Left ventricle myocardium superior (tissue), 1 donor: ENCODE data around the gene GLI3. TPM values are rescaled to one million over a fixed set of nuclear protein-coding genes. Genes with fewer than 3 reads are reported as not detected.

Source experiments
- ATAC-seq: fragments of 200-7000 bp; cut with Tn5 transposase; one replicate; pipeline ENCODE4 v1.9.1; 2020; ENCODE audit warnings: mild to moderate bottlenecking, moderate library complexity
- DNase-seq: peaks from one replicate; pipeline ENCODE4 v3.0.0-alpha.2; 2020
- intact Hi-C: fragments of 100-400 bp; cut with micrococcal nuclease; formaldehyde crosslinking; loops from one replicate; pipeline ENCODE4 v1.11.0; 2022
- total RNA-seq: library from RNA; stranded (reverse); fragmentation: NEBNext Ultra II Directional; extraction: Animal tissue kit (Norgen Biotek cat#: 25700); gene quantifications from one replicate; pipeline ENCODE4 v1.2.1, GENCODE V29; 2021
- donor health status: DM: no; HTN: yes; CAD: no; lungs with severe emphysema.

GLI3 gene
- total RNA-seq, 1 donor from 2014 or later: 4.4 TPM

DNA sequence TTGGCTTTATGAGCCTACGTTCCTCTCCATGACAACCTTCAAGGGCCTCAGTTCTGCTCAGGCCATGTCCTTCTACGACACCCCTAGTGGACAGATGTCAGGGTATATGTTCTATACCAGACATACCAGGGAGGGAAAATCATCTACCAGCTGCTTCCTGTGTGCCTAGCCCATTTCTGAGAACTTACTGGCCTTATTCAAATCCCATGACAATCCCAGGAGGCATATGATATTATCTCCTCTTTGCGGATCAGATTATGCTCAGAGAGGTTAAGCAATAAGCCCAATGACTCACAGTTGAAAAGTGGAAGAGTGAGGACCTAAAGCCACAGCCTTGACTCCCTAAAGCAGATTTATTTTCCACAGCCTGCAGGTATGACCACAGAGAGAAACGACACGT lies 139.3 kb downstream of the GLI3 start:
- ATAC-seq (no peak), DNase-seq (no peak)
- intact Hi-C loops: no loop called here

DNA sequence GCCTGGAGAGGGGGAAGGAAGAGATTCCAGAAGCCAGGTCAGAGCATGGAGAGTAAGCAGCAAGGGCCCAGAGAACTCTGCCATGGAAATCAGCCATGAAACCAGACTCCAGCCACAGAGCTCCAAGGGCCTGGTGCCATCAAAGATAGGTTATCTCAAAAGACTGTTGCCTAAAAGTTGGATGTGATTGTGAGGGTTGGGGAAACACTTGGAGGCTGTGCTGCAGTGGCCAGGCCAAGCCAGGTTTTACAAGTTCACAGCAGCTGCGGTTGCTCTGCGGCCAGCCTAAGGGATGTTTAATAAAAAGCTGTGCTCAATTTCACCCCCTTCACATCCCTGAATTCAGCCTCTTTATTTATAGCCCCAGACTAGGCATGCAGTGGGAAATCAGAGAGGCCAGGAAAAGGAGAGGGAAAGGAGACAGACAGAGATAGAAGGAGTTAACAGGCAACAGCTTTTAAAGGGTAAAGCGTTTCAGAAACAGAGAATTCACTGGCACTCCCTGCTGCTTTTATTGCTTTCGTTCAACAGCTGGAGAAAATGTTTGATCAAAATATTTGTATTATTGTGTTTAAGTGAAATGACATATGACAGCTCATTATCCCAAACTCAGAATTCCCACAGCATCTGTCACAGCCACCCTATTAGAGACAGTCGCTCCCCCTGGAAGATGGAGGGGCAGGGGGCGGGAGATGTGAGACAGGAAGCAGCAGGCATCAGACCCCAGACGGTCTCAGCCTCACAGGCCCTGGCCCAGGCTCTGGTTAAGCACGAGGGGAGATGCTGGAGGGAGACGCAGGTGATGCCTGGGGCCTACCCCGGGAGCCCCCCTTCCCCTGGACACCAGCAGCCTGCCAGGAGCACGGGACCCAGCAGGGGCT lies 140.1 kb downstream of the GLI3 start:
- peak; percentile 98 for ATAC-seq
- intact Hi-C loops: no loop called here
- peak; percentile 79 for DNase-seq

DNA sequence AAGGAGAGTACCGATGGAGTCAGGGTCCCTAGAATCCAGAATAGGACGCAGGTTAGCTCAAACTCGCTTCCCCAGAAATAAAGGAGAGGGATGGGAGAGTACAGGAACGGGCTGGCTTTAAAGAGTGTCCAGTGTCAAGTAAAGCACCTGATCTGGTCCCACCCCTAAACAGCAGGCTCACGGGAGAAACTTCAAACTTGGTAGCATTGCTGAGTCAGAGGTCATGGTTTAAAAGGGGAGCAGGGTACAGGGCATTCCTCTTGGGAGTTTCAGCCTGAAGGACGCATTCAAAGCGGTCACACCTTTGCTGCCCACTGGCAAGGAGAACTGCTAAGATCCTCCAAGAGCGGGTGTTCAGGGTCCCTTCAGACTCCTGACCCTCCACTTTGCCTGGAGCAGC lies 140.7 kb downstream of the GLI3 start:
- peak; percentile 42 for ATAC-seq
- intact Hi-C loops: no loop called here

DNA sequence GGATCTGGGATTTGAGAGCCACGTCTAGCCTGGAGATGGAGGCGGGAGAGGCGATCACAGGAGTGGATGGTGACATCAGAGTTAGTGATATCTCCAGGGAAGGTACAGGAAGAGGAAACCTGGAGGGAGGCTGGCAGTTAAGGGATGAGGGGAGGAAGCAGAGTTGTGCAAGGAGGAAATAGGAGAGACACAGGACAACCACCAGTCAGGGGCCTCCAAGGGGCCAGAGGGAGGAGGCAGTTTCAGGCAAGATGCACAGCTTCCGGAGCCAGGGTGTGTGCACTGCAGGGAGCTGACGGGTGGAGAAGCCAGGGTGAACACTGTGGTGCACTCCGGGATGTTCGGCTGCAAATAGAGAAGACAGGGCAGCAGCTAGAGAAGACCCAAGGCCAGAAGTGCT lies 141.2 kb downstream of the GLI3 start:
- ATAC-seq (peak; percentile 9), DNase-seq (no peak)
- intact Hi-C loops: no loop called here

More for the DNA sequence above, 140.7 kb downstream of the GLI3 start:
- no peak for DNase-seq

DNA sequence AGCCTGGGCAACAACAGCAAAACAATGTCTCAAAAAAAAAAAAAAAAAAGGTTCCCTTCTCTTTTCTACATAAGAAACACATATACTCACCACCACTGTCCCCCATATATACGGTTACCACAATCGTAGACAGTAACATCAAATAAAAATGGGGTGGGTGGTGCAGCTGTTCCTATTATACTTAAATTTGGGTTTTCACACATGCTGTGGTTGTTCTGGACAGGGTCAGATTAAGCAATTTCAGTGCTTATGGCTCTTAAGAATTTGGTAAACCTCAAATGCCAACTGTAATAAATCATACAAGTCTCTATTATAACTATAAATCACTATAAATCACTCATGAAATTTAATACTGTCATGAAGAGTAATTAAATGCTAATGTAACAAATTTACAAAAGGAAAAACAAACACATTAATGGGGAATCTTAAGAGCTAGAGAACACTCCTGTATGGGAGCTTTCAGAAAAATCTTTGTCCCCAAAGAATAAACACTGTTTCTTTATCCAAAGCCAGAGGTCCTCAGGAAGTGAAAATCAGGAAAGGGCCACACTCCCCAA lies 143.6 kb downstream of the GLI3 start:
- DNase-seq (no peak), ATAC-seq (no peak)
- intact Hi-C loops: no loop called here

DNA sequence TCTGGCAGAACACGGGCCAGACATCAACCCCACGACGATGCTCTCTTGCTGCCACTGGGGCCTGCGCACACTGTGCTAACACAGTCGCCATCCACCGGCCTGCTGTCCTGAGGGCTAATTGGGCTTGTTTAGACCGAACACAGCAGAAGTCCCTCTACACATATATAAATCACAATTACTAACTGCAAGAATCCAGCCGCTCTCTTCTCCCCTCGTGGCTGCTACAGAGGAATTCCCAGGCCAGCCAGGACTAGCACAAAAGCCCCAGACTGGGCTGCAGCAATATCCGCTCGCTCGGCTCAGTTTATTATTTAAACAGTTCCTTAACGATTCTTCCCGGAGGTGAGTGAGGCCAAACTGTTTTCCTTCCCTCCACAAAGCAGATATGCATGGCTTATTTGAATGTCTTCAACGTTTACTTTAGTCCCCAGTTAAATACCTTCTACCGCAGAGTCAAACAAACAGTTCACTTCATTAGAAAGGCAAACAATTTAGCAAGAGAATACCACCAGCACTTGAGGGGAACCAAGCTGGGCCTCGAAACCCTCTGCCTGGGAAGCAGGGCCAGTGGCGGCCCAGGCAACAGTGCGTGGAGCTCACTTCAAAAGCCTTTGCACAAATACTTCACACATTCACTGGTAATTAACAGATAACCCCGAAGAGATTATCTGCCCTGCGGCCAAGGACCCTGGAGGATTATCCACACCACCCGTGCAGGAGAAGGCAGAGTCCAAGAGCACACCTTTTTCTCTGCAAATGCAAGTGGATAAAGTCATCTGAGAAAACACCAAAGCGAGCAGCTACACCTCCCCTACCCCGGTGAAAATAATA lies 145.3 kb downstream of the GLI3 start:
- DNase-seq: no peak
- no peak for ATAC-seq
- intact Hi-C loops: no loop called here

DNA sequence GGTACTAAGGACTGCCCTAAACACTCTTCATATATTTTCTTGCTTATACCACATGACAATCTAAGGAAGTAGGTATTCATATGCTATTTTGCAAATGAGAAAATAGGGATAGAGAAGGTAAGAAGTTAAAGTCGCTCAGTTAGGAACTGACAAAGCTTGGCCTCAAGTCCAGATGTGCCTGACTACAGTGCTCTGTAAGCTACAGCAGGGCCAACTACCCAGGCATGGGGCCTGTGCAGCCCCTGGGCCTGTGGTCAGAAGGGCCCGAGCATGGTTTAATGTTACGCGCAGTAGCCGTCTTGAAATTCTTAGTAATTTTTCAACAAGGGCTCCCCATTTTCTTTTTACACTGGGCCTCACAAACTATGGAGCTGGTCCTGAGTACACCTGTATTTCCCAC lies 146.2 kb downstream of the GLI3 start:
- intact Hi-C loops: no loop called here
- DNase-seq: no peak
- ATAC-seq: no peak

DNA sequence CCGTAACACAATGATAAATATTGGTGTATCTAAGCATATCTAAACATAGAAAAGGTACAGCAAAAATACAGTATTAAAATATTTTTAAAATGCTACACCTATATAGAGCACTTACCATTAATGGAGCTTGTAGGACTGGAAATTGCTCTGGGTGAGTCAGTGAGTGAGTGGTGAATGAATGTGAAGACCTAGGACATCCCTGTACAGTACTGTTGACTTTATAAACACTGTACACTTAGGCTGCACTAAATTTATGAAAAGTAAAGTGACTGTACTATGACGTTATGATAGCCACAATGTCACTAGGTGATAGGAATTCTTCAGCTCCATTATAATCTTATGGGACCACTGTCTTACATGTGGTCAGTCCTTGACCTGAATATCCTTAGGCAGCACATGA lies 147.0 kb downstream of the GLI3 start:
- no peak for DNase-seq
- ATAC-seq: no peak
- intact Hi-C loops: no loop called here

DNA sequence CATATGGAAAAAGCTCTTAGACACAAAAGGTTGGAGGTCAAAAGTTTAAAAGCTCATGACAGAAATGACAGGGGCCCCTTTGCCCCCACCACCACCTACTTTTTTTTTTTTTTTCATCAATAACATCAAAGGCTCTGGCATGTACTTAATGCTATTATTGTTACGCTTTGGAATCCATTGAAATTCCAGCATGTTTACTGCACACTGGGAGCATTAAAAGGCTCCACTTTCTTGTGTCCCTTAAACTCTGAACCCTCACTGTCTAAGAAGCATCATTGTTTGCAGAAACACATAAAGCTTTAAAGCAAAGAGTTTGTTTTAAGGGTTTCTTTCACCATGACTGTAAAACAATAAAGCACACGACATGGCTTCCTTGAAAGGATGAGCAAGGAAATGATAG lies 149.4 kb downstream of the GLI3 start:
- intact Hi-C loops: no loop called here
- no peak for ATAC-seq

DNA sequence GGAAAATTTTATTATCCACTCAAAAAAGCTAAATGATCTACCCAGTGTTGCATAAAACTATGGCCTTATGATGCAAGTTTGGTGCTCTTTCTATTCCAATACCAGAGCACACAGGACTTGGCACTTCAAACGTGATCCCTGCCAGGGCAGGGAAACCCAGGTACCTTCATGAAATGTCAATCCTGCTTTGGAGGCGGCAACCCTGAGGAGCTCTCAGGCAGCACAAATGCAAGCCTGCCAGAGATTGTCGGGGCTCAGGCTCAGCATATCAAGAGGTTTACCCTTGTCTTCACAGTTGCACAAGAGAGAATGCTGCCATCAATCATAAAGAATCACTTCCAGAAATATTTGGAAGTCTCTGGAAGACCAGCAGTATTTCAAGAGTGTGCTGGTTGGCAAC lies 151.5 kb downstream of the GLI3 start:
- ATAC-seq (no peak), DNase-seq (no peak)
- intact Hi-C loops: no loop called here

More for the DNA sequence above, 149.4 kb downstream of the GLI3 start:
- DNase-seq: no peak

DNA sequence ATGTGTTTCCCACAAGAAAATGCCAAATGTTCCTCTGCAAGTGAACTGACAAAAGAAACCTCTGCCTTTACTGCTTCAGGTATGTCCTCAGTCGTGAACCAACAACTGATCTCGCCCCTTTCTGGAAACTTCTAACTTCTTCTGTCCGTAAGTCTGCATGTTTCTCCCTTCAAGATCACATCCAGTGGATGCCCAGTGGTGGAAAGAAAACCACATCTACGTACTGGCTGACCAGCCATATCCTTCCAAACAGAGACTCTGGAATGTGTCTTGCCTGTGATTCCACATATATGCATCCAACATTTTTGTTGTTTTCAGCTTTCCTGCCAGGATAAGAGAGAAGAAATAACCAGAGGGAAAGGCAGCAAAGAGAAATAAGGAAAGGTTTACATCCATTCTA lies 152.7 kb downstream of the GLI3 start:
- ATAC-seq: no peak
- intact Hi-C loops: no loop called here
- no peak for DNase-seq

DNA sequence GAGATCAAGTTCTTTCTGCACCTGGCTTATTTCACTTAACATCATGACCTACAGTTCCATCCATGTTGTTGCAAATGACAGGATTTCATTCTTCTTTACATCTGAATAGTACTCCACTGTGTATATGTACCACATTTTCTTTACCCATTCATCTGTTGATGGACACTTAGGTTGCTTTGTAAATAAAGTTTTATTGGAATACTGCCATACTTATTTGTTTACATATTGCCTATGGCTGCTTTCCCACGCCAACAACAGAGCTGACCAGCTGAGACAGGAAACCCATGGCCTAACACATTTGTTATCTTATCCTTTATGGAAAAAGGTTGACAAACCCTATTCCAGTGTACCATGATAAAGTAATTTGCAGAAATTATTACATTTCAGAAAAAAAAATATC lies 153.7 kb downstream of the GLI3 start:
- ATAC-seq: no peak
- intact Hi-C loops: no loop called here
- no peak for DNase-seq

DNA sequence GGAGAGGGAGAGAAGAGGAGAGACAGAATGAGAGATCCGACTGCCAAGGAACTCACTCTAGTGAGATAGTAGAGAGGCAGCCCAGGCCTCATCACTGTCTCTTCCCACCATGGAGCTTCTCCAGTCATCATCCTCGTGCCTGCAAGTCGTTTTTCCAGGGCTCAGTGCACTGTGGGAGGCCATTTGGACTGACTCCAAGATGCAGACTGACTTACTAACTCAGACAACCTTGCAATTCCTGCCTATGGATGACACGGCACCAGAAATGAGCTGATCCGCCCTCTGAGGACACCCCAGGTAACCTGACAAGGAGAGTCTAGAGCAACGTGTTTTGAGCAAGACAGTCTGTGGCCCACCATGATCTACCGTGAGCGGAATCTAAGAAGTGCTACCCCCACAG lies 154.9 kb downstream of the GLI3 start:
- no peak for ATAC-seq
- intact Hi-C loops: no loop called here
- no peak for DNase-seq

DNA sequence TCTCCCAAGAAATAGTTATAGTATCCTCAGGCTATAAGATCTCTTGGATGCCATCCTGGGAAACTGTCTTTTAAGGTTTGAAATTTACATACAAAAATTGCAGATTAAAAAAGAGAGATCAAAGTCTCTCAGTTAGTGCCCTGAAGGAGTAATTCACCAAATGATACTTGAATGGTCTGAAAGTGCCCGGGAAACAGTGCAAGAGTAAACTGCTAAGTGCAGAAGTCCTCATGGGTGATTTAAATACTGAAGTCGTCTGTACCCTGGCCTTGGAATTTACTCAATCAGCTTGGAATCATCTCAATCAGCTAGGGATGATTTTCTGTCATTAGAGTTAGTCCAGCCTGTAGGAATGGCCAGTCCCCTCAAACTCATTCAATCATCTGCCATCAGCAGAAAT lies 155.3 kb downstream of the GLI3 start:
- DNase-seq: no peak
- intact Hi-C loops: no loop called here
- ATAC-seq: no peak

DNA sequence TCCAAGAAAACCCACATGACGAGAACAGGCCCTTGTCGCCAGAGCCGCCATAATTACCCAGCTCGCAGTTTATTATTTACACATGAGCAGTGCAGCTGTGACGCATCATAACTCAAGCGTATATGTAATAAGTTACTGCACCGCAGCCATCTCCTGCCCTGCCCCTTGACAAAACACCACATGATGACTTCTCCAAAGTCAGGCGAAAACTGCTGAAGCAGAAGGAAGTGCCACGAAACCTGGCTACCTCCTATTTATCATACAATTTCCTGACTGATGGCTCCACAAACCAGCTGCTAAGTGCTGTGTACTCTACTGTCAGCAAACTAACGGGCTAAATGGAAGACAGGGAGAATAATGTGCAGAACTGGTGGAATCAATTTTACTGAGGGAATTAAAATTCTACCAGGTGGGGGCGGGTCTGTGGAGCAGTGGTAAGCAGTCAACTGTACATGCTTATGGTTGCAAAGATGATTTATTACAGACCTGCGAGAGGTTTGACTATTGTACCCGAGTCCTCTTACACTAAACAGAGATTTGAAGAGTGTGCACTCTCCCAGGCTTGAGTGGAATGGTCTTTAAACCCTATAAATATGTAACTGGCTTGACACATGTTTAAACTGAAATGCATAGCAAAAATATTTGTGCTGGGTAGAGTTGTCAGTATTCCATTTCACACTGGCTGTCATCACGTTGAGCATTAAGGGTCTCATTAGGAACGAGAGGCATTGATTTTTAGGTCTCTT lies 156.0 kb downstream of the GLI3 start:
- intact Hi-C loops: no loop called here
- DNase-seq: no peak
- no peak for ATAC-seq

DNA sequence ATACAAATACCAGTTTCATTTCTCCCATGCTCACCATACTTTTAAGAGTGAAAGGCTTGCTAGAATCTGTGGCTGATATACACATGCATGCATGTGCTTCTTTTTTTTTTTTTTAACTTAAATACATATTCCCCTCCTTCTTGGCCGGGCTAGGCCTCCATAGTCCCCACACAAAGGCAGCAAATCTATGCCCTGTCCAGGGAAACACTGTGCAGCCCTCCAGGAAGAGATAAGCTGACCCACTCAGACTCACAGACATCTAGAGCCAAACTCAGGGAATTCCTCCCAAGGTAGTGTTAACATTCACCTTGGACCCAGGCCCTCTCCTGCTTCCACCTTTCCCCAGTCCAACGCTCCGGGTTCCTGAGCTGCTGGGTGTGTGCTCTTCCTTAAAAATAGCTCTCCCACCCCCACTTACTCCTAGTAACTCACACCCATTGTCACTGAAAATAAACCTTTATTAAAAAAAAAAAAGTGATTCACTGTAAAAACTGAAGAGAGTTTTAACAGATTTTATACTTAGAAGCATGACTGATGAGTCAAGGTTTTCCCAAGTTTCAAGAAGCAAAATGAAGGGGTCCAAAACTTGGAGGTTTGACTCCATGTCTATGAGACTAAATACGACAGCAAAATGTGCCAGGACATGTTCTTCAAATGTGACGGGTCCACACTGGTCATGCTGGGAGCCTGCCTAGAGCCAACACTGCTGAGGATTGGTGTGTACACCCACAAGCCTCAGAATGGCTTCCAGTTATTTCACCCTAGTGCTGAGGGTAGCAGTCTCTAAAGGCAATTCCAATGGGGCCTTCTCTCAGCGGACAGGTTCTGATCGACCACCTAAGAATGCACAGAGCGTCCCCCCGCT lies 159.5 kb downstream of the GLI3 start:
- intact Hi-C loops: no loop called here
- ATAC-seq: no peak
- no peak for DNase-seq

DNA sequence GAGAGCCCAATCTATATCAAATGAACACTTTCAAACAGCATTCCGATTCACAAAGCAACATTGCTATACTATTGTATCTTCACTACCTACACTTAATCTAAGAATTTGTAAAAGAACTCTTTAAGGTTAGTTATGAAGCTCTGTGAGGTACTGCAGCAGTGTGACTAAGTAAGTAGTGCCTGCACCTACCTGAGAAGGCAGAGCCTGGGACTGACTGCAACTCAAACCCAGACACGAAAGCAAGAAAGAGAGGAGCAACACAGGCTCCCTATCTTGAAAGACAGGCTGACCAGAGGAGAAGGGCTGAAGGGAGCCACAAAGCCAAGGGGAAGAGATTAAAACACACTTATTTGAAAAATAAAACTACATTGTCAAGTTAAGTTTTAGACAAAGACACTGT lies 160.1 kb downstream of the GLI3 start:
- intact Hi-C loops: no loop called here
- DNase-seq (no peak), ATAC-seq (no peak)

DNA sequence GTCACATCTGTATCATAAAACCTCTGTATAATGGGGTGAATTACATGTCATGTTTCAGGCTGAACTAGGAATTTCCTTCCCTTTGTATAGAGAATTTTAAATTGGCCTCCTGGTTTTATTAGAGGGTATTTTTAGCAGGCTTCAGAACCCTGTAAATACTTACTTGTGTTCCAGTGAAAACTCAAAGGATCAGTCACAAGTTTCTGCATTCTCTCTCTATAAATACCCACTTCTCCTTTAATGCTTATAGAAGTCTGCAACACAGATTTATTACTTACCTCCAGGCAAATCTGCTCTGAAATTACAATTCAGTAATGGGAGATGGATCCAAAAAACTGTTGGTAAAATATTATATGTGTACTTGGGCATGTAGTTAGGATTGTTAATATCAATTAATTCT lies 161.6 kb downstream of the GLI3 start:
- no peak for DNase-seq
- ATAC-seq: no peak
- intact Hi-C loops: no loop called here

DNA sequence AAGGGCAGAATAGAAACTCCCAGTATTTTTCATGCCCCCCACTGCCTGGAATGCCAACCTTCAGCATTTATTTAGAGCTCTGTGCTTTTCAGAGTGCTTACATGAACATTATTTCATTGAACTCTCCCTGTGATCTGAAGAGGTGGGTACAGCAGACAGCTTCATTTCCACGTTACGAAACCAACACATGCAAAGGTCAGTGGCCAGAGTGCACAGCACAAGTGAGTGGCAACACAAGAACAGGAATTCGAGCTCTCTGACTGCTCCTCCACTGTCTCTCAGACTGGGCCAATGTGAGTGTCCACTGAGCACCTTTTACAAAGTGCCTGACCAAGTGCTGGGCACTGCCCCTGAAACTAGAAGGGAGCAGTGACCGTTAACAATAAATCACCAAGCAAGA lies 162.9 kb downstream of the GLI3 start:
- intact Hi-C loops: no loop called here
- ATAC-seq (no peak), DNase-seq (no peak)
